Measurements from ENCODE around the gene ZC3H12A.

Gene ZC3H12A

DNA sequence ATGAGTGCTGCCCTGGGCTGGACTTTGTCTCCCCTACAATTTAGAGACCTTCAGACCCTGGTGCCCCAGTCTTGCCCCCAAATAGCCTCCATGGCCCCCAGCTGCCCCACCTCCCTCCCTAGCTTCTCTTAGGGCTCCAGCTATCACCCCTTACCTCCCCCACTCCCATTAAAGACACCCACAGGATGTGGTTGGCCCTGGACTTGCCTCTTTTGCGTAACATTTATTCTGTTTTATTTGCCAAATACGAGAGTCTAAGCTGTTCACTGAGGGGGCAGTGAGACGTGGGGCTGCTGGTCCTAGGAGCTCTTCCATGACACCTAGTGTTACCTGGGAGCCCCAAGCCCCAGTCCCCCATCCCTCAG, 4.5 kb downstream of the ZC3H12A start:
- no peak for DNase-seq (ENCODE audit: low spot score)

GRCh38 chr1:37479255-37480124, 5.1 kb downstream of the ZC3H12A start:
- no peak for DNase-seq (ENCODE audit: low spot score)

DNA sequence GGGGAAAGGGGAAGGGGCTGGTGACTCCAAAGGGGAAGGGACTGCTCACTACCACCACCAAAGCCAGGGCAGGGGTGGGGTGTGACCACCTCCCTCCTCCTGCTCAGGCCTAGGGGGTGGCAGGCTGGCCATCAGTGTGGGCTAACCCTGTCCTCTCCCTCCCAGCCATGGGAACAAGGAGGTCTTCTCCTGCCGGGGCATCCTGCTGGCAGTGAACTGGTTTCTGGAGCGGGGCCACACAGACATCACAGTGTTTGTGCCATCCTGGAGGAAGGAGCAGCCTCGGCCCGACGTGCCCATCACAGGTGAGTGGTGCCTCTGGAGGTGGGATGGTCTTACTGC, 5.7 kb downstream of the ZC3H12A start:
- DNase-seq (ENCODE audit: low spot score), result no peak

- DNase-seq (ENCODE audit: low spot score), result no peak
Observed at GRCh38 chr1:37480581-37481288, 6.4 kb downstream of the ZC3H12A start.

DNA sequence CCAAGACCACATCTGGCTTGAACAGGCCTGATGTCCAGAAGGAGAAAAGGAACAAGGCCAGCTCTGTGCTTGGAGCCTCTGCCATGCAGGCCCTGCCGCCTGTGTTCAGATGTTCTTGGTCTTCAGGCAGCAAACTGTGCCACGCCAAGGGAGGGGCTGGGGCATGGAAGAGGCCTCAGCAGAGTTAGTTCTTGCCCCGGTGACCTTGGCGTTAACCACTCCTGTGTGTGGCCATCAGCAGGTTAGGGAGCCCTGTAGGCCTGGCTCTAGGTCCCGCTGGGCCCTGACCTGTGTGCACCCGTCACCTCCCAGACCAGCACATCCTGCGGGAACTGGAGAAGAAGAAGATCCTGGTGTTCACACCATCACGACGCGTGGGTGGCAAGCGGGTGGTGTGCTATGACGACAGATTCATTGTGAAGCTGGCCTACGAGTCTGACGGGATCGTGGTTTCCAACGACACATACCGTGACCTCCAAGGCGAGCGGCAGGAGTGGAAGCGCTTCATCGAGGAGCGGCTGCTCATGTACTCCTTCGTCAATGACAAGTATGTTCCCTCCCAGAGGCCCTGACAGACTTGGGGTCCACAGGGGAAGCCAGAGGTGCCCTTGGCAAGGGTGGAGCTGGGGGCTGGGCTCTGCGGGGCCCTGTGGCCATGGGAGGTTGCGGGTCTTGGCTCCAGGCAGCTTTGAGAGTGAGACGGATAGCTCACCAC, 7.1 kb downstream of the ZC3H12A start:
- DNase-seq (ENCODE audit: low spot score), result no peak

- no peak for DNase-seq (ENCODE audit: low spot score)
Observed at GRCh38 chr1:37482004-37482785, 7.8 kb downstream of the ZC3H12A start.

GRCh38 chr1:37482796-37483744, 8.7 kb downstream of the ZC3H12A start:
- no peak for DNase-seq (ENCODE audit: low spot score)

DNA sequence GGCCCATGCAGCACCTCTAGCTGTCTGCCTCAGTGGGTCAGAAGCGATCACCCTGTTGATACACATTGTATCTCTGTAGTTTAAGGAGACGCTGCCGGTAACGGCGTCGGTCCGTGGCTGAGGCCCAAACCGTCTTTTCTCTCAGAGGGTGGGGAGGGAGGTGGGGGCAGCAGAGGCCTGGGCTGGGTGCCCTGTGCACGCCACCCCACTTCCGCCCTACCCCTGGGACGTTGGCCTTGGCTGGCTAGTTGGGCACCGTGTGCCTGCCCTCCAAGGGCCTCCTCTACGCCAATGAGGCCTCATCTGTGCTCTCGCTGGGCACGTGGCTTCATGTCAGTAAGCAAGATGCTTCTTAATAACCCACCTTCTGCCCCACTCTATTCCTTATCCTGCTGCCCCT, 9.4 kb downstream of the ZC3H12A start:
- no peak for DNase-seq (ENCODE audit: low spot score)

- DNase-seq (ENCODE audit: low spot score), result no peak
Observed at GRCh38 chr1:37484325-37485051, 10.1 kb downstream of the ZC3H12A start.

DNA sequence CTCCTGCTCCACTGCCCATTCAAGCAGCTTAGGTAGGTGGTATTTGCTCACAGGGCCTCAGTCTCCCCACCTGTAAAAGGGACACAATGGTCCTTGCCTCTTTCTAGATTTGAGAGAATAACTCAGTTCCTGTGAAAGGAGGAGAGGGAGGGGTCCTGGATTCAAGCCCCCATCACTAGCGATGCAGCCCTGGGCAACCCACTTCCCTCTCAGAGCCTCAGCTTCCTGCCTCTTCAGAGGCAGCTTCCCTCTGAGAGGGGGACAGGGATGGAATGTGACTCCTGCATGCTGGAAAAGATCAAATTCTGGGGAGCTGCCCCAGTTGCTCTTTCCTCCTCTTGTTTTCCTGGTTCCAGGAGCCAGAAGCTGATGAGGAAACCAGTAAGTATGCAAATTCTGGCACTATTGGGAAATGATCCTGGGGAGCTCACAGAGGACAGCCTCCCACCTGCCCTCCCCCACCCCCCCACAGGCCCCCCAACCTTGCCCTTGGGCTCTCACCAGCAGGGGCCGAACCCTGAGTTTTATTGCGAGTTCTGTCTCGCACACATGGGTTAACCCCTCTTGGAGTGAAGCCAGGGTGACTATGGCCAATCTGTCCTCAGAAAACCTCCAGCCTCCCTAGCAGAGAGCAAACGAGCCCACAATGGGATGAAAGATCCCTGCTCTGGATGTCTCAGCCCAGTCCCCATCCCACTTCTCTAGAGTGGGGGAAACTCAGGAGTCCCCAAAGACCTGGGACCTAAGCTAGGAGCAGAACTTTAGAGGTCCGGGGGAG, 11.7 kb downstream of the ZC3H12A start:
- no peak for DNase-seq (ENCODE audit: low spot score)

DNA sequence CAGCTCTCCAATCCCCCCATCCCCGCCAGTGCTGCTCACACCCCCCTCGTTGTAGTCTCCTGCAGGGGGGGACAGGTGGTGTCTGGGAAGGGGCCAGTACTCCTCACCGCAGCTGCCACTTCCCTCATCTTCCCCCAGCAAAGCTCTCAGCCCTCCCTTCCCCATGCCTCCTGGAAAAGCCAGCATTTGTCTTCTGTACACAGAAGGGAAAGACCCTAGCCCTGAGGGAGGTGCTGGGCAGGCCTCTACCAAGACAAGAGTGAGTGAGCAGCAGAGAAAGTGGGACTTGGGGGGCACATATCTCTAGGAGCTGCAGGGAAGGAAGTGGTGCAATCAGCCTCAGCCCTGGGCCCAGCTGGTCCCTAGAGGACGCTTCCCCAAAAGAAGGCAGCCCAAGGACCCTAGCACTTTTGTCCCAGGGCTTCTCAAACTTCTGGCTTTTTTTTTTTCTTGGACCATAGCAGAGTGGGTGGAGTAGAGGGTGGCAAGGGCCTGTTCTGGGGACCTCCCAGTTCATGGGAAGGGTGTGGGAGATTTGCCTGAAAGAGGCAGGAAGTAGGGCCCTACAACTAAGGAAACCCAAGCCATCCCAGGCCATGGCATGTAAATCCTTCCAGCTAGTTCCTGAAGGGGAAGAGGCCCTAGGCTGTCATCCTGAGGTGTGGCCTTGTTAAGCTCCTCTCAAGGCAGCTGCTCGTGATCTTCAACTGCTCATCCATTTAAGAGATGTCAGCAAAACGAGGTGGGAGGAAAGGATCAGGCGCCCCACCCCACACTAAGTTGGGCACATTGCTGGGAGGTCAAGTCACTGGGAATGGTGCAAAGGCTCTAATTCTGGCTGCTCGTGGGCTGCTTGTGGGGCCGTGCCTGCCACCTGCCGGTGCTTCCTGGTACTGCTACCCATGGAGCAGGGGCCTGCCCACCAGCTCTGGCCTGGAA, 12.6 kb downstream of the ZC3H12A start:
- DNase-seq (ENCODE audit: low spot score), result peak; percentile 91

GRCh38 chr1:37487619-37487984, 13.2 kb downstream of the ZC3H12A start:
- no peak for DNase-seq (ENCODE audit: low spot score)

- no peak for DNase-seq (ENCODE audit: low spot score)
Observed at GRCh38 chr1:37493336-37494098, 19.1 kb downstream of the ZC3H12A start.

- no peak for DNase-seq (ENCODE audit: low spot score)
Observed at GRCh38 chr1:37495875-37496274, 21.5 kb downstream of the ZC3H12A start.

DNA sequence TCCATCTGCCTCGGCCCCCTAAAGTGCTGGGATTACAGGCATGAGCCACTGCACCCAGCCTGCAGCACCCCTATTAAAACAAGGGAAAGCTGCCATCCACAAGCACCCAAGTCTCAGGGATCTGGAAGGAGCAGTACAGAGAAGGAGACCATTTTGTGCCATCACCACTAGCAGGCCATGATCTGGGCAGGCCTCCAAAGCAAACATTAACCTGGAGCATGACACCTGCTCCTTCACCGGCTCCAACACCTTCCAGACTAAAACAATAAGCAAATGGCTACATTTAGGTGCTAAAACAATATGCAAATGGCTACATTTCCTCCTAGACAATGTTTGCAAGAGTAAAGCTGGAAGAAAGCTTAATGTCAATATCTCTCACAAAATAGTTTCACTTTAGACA, 23.5 kb downstream of the ZC3H12A start:
- no peak for DNase-seq (ENCODE audit: low spot score)

GRCh38 chr1:37498872-37499617, 24.7 kb downstream of the ZC3H12A start:
- no peak for DNase-seq (ENCODE audit: low spot score)

GRCh38 chr1:37501661-37502060, 27.3 kb downstream of the ZC3H12A start:
- no peak for DNase-seq (ENCODE audit: low spot score)

Data from iPS-NIHi11 (cell line).